Measurements from ENCODE around the gene NOXO1. TPM values are rescaled to one million over a fixed set of nuclear protein-coding genes. Genes with fewer than 3 reads are reported as not detected.

NOXO1 gene
- total RNA-seq, 1 experiment from 2014 or later, result not detected

- Histone ChIP-seq H2AFZ (ENCODE audit: low read length) (no peak overlapping the region), H3K36me3 (ENCODE audit: insufficient read depth, low read length) (no peaks in the 10 kb centered on the region; the same call in 1 of the 2 replicates), H3K4me3 (ENCODE audit: low read length) (no peak overlapping the region), H3K4me1 (ENCODE audit: low read length) (peaks cover 21% of the 10 kb centered on the region), H4K20me1 (ENCODE audit: insufficient read depth, low read depth, low read length) (no peaks in the 10 kb centered on the region), H3K79me2 (ENCODE audit: low read length) (no peaks in the 10 kb centered on the region), H3K9ac (ENCODE audit: low read length) (no peak overlapping the region), H3K4me2 (ENCODE audit: low read depth, low read length, poor library complexity, severe bottlenecking) (no peak overlapping the region), H3K27me3 (ENCODE audit: low read length) (no peaks in the 10 kb centered on the region), H3K9me3 (ENCODE audit: low read length) (no peaks in the 10 kb centered on the region), H3K9me2 (replicated peaks; ENCODE audit: insufficient read depth, low read length) (no peaks in the 10 kb centered on the region), H3K27ac (ENCODE audit: low read length) (no peak overlapping the region)
- no peak for DNase-seq
Observed at GRCh38 chr16:1993731-1994131, 12.5 kb upstream of the NOXO1 start.

DNA sequence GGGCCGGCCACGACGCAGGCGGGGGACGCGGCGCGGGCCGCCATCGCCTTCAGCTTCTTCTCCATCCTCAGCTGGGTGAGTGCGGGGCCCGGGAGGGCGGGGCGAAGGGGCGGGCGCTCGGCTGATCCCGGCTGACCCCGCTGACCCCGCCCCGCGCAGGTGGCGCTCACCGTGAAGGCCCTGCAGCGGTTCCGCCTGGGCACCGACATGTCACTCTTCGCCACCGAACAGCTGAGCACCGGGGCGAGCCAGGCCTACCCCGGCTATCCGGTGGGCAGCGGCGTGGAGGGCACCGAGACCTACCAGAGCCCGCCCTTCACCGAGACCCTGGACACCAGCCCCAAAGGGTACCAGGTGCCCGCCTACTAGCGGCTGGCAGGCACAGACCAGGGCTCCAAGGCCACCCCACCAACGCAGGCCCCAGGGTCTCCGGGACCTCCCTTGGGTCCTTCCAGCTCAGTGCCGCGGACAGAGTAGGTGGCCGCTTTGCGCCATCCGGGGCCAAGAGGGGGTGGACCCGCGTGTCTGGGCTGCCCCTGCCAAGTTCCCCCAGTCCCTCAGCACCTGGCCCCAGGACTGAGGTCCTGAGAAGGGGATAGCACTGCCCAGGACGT, 11.5 kb upstream of the NOXO1 start:
- H3K4me2 ChIP-seq (ENCODE audit: low read depth, low read length, poor library complexity, severe bottlenecking), result no peak overlapping the region
- no peaks in the 10 kb centered on the region for H3K9me2 ChIP-seq (replicated peaks; ENCODE audit: insufficient read depth, low read length)
- H3K9ac ChIP-seq (ENCODE audit: low read length), result no peak overlapping the region
- no peaks in the 10 kb centered on the region for H3K9me3 ChIP-seq (ENCODE audit: low read length)
- no peaks in the 10 kb centered on the region for H3K27me3 ChIP-seq (ENCODE audit: low read length)
- no peaks in the 10 kb centered on the region; the same call in 1 of the 2 replicates for H3K36me3 ChIP-seq (ENCODE audit: insufficient read depth, low read length)
- no peak overlapping the region for H3K27ac ChIP-seq (ENCODE audit: low read length)
- H4K20me1 ChIP-seq (ENCODE audit: insufficient read depth, low read depth, low read length), result no peaks in the 10 kb centered on the region
- no peak overlapping the region for H3K4me3 ChIP-seq (ENCODE audit: low read length)
- DNase-seq, result no peak
- no peaks in the 10 kb centered on the region for H3K79me2 ChIP-seq (ENCODE audit: low read length)
- H2AFZ ChIP-seq (ENCODE audit: low read length), result no peak overlapping the region
- H3K4me1 ChIP-seq (ENCODE audit: low read length), result peaks cover 21% of the 10 kb centered on the region

DNA sequence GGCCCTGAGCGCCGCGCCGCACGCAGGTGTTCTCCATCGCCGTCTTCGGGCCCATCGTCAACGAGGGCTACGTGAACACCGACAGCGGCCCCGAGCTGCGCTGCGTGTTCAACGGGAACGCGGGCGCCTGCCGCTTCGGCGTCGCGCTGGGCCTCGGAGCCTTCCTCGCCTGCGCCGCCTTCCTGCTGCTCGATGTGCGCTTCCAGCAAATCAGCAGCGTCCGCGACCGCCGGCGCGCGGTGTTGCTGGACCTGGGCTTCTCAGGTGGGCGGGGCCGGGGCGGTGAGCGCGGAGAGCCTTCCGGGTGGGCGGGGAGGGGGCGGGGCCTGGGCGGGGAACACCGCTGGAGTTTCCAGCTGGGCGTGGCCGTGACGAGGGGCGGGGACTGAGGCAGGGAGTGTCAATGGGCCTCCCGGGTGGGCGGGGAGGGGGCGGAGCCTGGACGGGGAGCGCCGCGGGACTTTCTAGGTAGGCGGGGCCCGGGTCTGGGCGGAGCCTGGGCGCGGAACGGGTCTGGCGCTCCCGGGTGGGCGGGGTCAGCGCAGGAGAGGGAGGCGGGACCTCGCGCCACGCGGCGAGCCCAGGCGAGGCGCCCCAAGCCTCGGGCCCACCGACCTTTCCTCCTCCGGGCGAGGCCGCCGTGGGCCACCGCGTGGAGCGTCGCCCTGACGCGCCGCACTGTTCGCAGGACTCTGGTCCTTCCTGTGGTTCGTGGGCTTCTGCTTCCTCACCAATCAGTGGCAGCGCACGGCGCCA, 10.9 kb upstream of the NOXO1 start:
- peak overlapping the region; percentile 53; the same call in 1 of the 2 replicates for H3K9ac ChIP-seq (ENCODE audit: low read length)
- peak overlapping the region; percentile 89 for H3K4me2 ChIP-seq (ENCODE audit: low read depth, low read length, poor library complexity, severe bottlenecking)
- peak overlapping the region; percentile 74; the same call in 1 of the 2 replicates for H3K4me3 ChIP-seq (ENCODE audit: low read length)
- H3K79me2 ChIP-seq (ENCODE audit: low read length), result no peaks in the 10 kb centered on the region
- no peaks in the 10 kb centered on the region for H3K27me3 ChIP-seq (ENCODE audit: low read length)
- peaks cover 21% of the 10 kb centered on the region for H3K4me1 ChIP-seq (ENCODE audit: low read length)
- DNase-seq, result peak; percentile 98
- H4K20me1 ChIP-seq (ENCODE audit: insufficient read depth, low read depth, low read length), result no peaks in the 10 kb centered on the region
- no peak overlapping the region for H3K27ac ChIP-seq (ENCODE audit: low read length)
- H3K9me3 ChIP-seq (ENCODE audit: low read length), result no peaks in the 10 kb centered on the region
- no peaks in the 10 kb centered on the region for H3K9me2 ChIP-seq (replicated peaks; ENCODE audit: insufficient read depth, low read length)
- no peaks in the 10 kb centered on the region; the same call in 1 of the 2 replicates for H3K36me3 ChIP-seq (ENCODE audit: insufficient read depth, low read length)
- H2AFZ ChIP-seq (ENCODE audit: low read length), result peak overlapping the region; percentile 30; the same call in 1 of the 2 replicates

- Histone ChIP-seq H3K27ac (ENCODE audit: low read length) (peak overlapping the region; percentile 43; the same call in 1 of the 2 replicates), H3K4me1 (ENCODE audit: low read length) (peaks cover 21% of the 10 kb centered on the region), H3K9me2 (replicated peaks; ENCODE audit: insufficient read depth, low read length) (no peaks in the 10 kb centered on the region), H2AFZ (ENCODE audit: low read length) (peak overlapping the region; percentile 30; the same call in 1 of the 2 replicates), H3K4me2 (ENCODE audit: low read depth, low read length, poor library complexity, severe bottlenecking) (peak overlapping the region; percentile 89), H3K27me3 (ENCODE audit: low read length) (no peaks in the 10 kb centered on the region), H3K36me3 (ENCODE audit: insufficient read depth, low read length) (no peaks in the 10 kb centered on the region), H3K79me2 (ENCODE audit: low read length) (no peaks in the 10 kb centered on the region), H3K9ac (ENCODE audit: low read length) (peak overlapping the region; percentile 53), H4K20me1 (ENCODE audit: insufficient read depth, low read depth, low read length) (no peaks in the 10 kb centered on the region), H3K9me3 (ENCODE audit: low read length) (no peaks in the 10 kb centered on the region), H3K4me3 (ENCODE audit: low read length) (peak overlapping the region; percentile 74; the same call in 1 of the 2 replicates)
- no peak for DNase-seq
Observed at GRCh38 chr16:1991588-1991947, 10.3 kb upstream of the NOXO1 start.

GRCh38 chr16:1991135-1991551, 9.9 kb upstream of the NOXO1 start:
- Histone ChIP-seq H3K9me2 (replicated peaks; ENCODE audit: insufficient read depth, low read length) (no peaks in the 10 kb centered on the region), H4K20me1 (ENCODE audit: insufficient read depth, low read depth, low read length) (no peaks in the 10 kb centered on the region), H3K79me2 (ENCODE audit: low read length) (no peaks in the 10 kb centered on the region), H3K9ac (ENCODE audit: low read length) (peak overlapping the region; percentile 68), H3K4me2 (ENCODE audit: low read depth, low read length, poor library complexity, severe bottlenecking) (peak overlapping the region; percentile 89), H3K27ac (ENCODE audit: low read length) (peak overlapping the region; percentile 43; the same call in 1 of the 2 replicates), H3K9me3 (ENCODE audit: low read length) (no peaks in the 10 kb centered on the region), H3K36me3 (ENCODE audit: insufficient read depth, low read length) (no peaks in the 10 kb centered on the region), H2AFZ (ENCODE audit: low read length) (peak overlapping the region; percentile 67; the same call in 1 of the 2 replicates), H3K4me1 (ENCODE audit: low read length) (peaks cover 21% of the 10 kb centered on the region), H3K27me3 (ENCODE audit: low read length) (no peaks in the 10 kb centered on the region), H3K4me3 (ENCODE audit: low read length) (peak overlapping the region; percentile 74)
- DNase-seq, result peak; percentile 82

- Histone ChIP-seq H3K4me2 (ENCODE audit: low read depth, low read length, poor library complexity, severe bottlenecking) (peak overlapping the region; percentile 89), H3K4me3 (ENCODE audit: low read length) (peak overlapping the region; percentile 74), H3K36me3 (ENCODE audit: insufficient read depth, low read length) (no peaks in the 10 kb centered on the region), H3K27ac (ENCODE audit: low read length) (no peak overlapping the region), H4K20me1 (ENCODE audit: insufficient read depth, low read depth, low read length) (no peaks in the 10 kb centered on the region), H3K9me2 (replicated peaks; ENCODE audit: insufficient read depth, low read length) (no peaks in the 10 kb centered on the region), H3K27me3 (ENCODE audit: low read length) (no peaks in the 10 kb centered on the region), H3K4me1 (ENCODE audit: low read length) (peaks cover 25% of the 10 kb centered on the region), H3K79me2 (ENCODE audit: low read length) (no peaks in the 10 kb centered on the region), H3K9me3 (ENCODE audit: low read length) (no peaks in the 10 kb centered on the region), H2AFZ (ENCODE audit: low read length) (peak overlapping the region; percentile 67; the same call in 1 of the 2 replicates), H3K9ac (ENCODE audit: low read length) (peak overlapping the region; percentile 68)
- DNase-seq, result peak; percentile 79
Observed at GRCh38 chr16:1990351-1991134, 9.3 kb upstream of the NOXO1 start.

- Histone ChIP-seq H4K20me1 (ENCODE audit: insufficient read depth, low read depth, low read length) (no peaks in the 10 kb centered on the region), H2AFZ (ENCODE audit: low read length) (no peak overlapping the region), H3K9me3 (ENCODE audit: low read length) (no peaks in the 10 kb centered on the region), H3K27ac (ENCODE audit: low read length) (no peak overlapping the region), H3K36me3 (ENCODE audit: insufficient read depth, low read length) (no peaks in the 10 kb centered on the region), H3K9me2 (replicated peaks; ENCODE audit: insufficient read depth, low read length) (no peaks in the 10 kb centered on the region), H3K27me3 (ENCODE audit: low read length) (no peaks in the 10 kb centered on the region), H3K4me1 (ENCODE audit: low read length) (peaks cover 30% of the 10 kb centered on the region), H3K9ac (ENCODE audit: low read length) (peak overlapping the region; percentile 68), H3K79me2 (ENCODE audit: low read length) (peaks cover 4% of the 10 kb centered on the region), H3K4me3 (ENCODE audit: low read length) (peak overlapping the region; percentile 74), H3K4me2 (ENCODE audit: low read depth, low read length, poor library complexity, severe bottlenecking) (peak overlapping the region; percentile 89)
- no peak for DNase-seq
Observed at GRCh38 chr16:1990101-1990350, 8.8 kb upstream of the NOXO1 start.
